Astrocyte (in vitro differentiated cells and primary cell): Measurements from ENCODE around the gene DDX50.

Source experiments
- EZH2 ChIP-seq: IDR thresholded peaks from 2 replicates; pipeline ENCODE4 v1.6.1; 2012; ENCODE audit warnings: mild to moderate bottlenecking, low read length, inconsistent platforms; ENCODE audit not compliant: insufficient read depth
- TF ChIP-seq, protein P1 (sequence below): IDR thresholded peaks from 2 replicates; pipeline ENCODE4 v1.5.1; 2011; ENCODE audit warnings: low read depth, mild to moderate bottlenecking, inconsistent platforms, low read length, moderate library complexity; ENCODE audit not compliant: insufficient read depth

- TF ChIP-seq, protein P1, sequence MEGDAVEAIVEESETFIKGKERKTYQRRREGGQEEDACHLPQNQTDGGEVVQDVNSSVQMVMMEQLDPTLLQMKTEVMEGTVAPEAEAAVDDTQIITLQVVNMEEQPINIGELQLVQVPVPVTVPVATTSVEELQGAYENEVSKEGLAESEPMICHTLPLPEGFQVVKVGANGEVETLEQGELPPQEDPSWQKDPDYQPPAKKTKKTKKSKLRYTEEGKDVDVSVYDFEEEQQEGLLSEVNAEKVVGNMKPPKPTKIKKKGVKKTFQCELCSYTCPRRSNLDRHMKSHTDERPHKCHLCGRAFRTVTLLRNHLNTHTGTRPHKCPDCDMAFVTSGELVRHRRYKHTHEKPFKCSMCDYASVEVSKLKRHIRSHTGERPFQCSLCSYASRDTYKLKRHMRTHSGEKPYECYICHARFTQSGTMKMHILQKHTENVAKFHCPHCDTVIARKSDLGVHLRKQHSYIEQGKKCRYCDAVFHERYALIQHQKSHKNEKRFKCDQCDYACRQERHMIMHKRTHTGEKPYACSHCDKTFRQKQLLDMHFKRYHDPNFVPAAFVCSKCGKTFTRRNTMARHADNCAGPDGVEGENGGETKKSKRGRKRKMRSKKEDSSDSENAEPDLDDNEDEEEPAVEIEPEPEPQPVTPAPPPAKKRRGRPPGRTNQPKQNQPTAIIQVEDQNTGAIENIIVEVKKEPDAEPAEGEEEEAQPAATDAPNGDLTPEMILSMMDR = no peak
- no peak for TF ChIP-seq EZH2
Measured at GRCh38 chr10:68963151-68963550, 62.0 kb downstream of the DDX50 start.
